HepG2 (cell line): ENCODE results near the gene TRAPPC1. TPM values are rescaled to one million over a fixed set of nuclear protein-coding genes. Genes with fewer than 3 reads are reported as not detected.
A peak's percentile ranks its signal among the peaks of the same experiment; 100 is the strongest.

ENCODE experiments used
- ADNP ChIP-seq: sonication (generic); formaldehyde crosslinking; IDR thresholded peaks from 2 replicates; pipeline ENCODE4 v1.4.0; 2020; ENCODE audit warnings: missing genetic modification reagents
- CHD4 ChIP-seq: fragments of 200-600 bp; sonication (generic); IDR thresholded peaks from 2 replicates; pipeline ENCODE4 v1.7.0; 2017; ENCODE audit warnings: mild to moderate bottlenecking, low read length, borderline replicate concordance
- FOXA3 ChIP-seq: IDR thresholded peaks from 2 replicates; pipeline ENCODE4 v1.6.1; 2016; ENCODE audit warnings: missing genetic modification reagents, missing compliant biosample characterization
- GFI1 ChIP-seq: sonication (generic); formaldehyde crosslinking; IDR thresholded peaks from 2 replicates; pipeline ENCODE4 v1.5.0; 2020; ENCODE audit warnings: missing genetic modification reagents, mild to moderate bottlenecking, borderline replicate concordance
- HNRNPK ChIP-seq: fragments of 200-400 bp; formaldehyde crosslinking; IDR thresholded peaks from 2 replicates; pipeline ENCODE4 v1.6.1; 2018; ENCODE audit warnings: low read length, low read depth, moderate library complexity, mild to moderate bottlenecking; ENCODE audit not compliant: poor library complexity, severe bottlenecking
- KDM1A ChIP-seq: IDR thresholded peaks from 2 replicates; pipeline ENCODE4 v1.6.1; 2016; ENCODE audit warnings: missing compliant biosample characterization
- MTF1 ChIP-seq: sonication (generic); formaldehyde crosslinking; IDR thresholded peaks from 2 replicates; pipeline ENCODE4 v1.5.0; 2020; ENCODE audit warnings: missing genetic modification reagents
- RCOR2 ChIP-seq: IDR thresholded peaks from 2 replicates; pipeline ENCODE4 v1.6.1; 2016; ENCODE audit warnings: missing biosample characterization, missing genetic modification reagents
- TARDBP ChIP-seq: sonication (generic); formaldehyde crosslinking; IDR thresholded peaks from 2 replicates; pipeline ENCODE4 v1.8.0; 2022; ENCODE audit warnings: mild to moderate bottlenecking, missing genetic modification reagents
- TBX3 ChIP-seq: fragments of 450-650 bp; IDR thresholded peaks from 2 replicates; pipeline ENCODE4 v1.6.1; 2017; ENCODE audit warnings: antibody characterized with exemption, mild to moderate bottlenecking, inconsistent platforms, borderline replicate concordance
- THAP11 ChIP-seq: IDR thresholded peaks from 2 replicates; pipeline ENCODE4 v1.6.1; 2016; ENCODE audit warnings: missing biosample characterization, missing genetic modification reagents
- XRCC5 ChIP-seq: fragments of 200-400 bp; formaldehyde crosslinking; optimal IDR thresholded peaks from 2 replicates; pipeline ENCODE3; 2017; ENCODE audit warnings: mild to moderate bottlenecking, low read length
- ZNF224 ChIP-seq: sonication (generic); formaldehyde crosslinking; IDR thresholded peaks from 2 replicates; pipeline ENCODE4 v1.5.0; 2020; ENCODE audit warnings: mild to moderate bottlenecking, missing genetic modification reagents
- ZNF432 ChIP-seq: sonication (generic); formaldehyde crosslinking; IDR thresholded peaks from 2 replicates; pipeline ENCODE4 v1.5.0; 2020; ENCODE audit warnings: missing genetic modification reagents, mild to moderate bottlenecking, borderline replicate concordance
- ZNF501 ChIP-seq: sonication (generic); formaldehyde crosslinking; IDR thresholded peaks from 2 replicates; pipeline ENCODE4 v1.5.1; 2020; ENCODE audit warnings: mild to moderate bottlenecking, moderate library complexity, missing genetic modification reagents
- ZNF737 ChIP-seq: sonication (generic); formaldehyde crosslinking; IDR thresholded peaks from 2 replicates; pipeline ENCODE4 v1.5.0; 2020; ENCODE audit warnings: missing genetic modification reagents, mild to moderate bottlenecking, borderline replicate concordance
- polyA plus RNA-seq, 8 experiments: library from polyadenylated mRNA; depleted of rRNA in 3 of 8; stranded (reverse) in 7 of 8; unstranded in 1 of 8; fragments of >200 nt; fragmentation: Illumina TruSeq in 4 of 8; extraction: Trizol in 4 of 8; gene quantifications; 2 replicates each; pipeline versions ENCODE4 v1.2.1 to v1.2.3, GENCODE V29; 2011 to 2016; ENCODE audit warnings: low read depth in 4 of 8, missing spikeins in 1 of 8, mixed read lengths in 1 of 8; ENCODE audit not compliant: insufficient read depth in 1 of 8
- total RNA-seq, 5 experiments: library from RNA; depleted of rRNA; stranded (reverse); fragments of >200 nt; fragmentation: Illumina TruSeq; extraction: Trizol; gene quantifications; 2 replicates each; pipeline ENCODE4 v1.2.3, GENCODE V29; 2016; ENCODE audit warnings: low read depth in 1 of 5
- TF ChIP-seq, protein P1 (sequence below): IDR thresholded peaks from 2 replicates; pipeline ENCODE4 v1.6.1; 2012; ENCODE audit warnings: inconsistent platforms
- TF ChIP-seq, protein P2 (sequence below): sonication (generic); formaldehyde crosslinking; IDR thresholded peaks from 2 replicates; pipeline ENCODE4 v1.4.0; 2020; ENCODE audit warnings: missing genetic modification reagents, borderline replicate concordance
- TF ChIP-seq, protein P3 (sequence below): sonication (generic); formaldehyde crosslinking; conservative IDR thresholded peaks from 2 replicates; pipeline ENCODE4 v1.4.0; 2020; ENCODE audit warnings: missing genetic modification reagents
- TF ChIP-seq, protein P4 (sequence below): sonication (generic); formaldehyde crosslinking; IDR thresholded peaks from 2 replicates; pipeline ENCODE4 v1.5.0; 2020; ENCODE audit warnings: missing genetic modification reagents
- TF ChIP-seq, protein P5 (sequence below): sonication (generic); formaldehyde crosslinking; IDR thresholded peaks from 2 replicates; pipeline ENCODE4 v1.8.0; 2022; ENCODE audit warnings: missing genetic modification reagents, low read depth, mild to moderate bottlenecking, borderline replicate concordance
- TF ChIP-seq, protein P6 (sequence below): sonication (generic); formaldehyde crosslinking; conservative IDR thresholded peaks from 2 replicates; pipeline ENCODE4 v1.4.0; 2020; ENCODE audit warnings: mild to moderate bottlenecking, missing genetic modification reagents, moderate library complexity

The TRAPPC1 gene
- total and polyA plus RNA-seq, 2 of the 13 experiments (the other 11 are each of a cell fraction or from before 2014, with no cell fraction given), result 28.1 to 44.9 TPM

DNA sequence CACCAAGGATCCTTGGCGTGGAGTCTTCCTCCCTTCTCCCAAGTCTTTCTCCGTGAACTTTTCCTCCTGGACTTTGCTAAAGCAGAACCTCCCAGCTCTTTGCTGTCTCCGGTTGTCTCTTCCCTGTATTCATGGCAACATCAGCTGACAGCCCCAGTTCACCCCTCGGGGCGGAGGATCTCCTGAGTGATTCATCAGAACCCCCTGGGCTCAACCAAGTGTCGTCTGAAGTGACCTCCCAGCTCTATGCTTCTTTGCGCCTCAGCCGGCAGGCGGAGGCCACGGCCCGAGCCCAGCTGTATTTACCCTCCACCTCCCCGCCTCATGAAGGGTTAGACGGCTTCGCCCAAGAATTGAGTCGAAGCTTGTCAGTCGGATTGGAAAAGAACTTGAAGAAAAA, 1.2 kb upstream of the TRAPPC1 start (continued):
- TF ChIP-seq ADNP (no peak), ZNF432 (no peak), ZNF501 (CRISPR knock-in tag) (no peak), GFI1 (CRISPR knock-in tag) (no peak), HNRNPK (no peak), CHD4 (no peak), TBX3 (no peak), FOXA3 (CRISPR knock-in tag) (peak; percentile 56; the same call in 1 of the 2 replicates), MTF1 (CRISPR knock-in tag) (no peak), TARDBP (CRISPR knock-in tag) (no peak), KDM1A (CRISPR knock-in tag) (no peak), RCOR2 (CRISPR knock-in tag) (no peak), THAP11 (CRISPR knock-in tag) (no peak), ZNF737 (CRISPR knock-in tag) (no peak), ZNF224 (CRISPR knock-in tag) (no peak), XRCC5 (peak; percentile 62)
- TF ChIP-seq, protein P1, sequence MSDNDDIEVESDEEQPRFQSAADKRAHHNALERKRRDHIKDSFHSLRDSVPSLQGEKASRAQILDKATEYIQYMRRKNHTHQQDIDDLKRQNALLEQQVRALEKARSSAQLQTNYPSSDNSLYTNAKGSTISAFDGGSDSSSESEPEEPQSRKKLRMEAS, result peak; percentile 65
- TF ChIP-seq, protein P2, sequence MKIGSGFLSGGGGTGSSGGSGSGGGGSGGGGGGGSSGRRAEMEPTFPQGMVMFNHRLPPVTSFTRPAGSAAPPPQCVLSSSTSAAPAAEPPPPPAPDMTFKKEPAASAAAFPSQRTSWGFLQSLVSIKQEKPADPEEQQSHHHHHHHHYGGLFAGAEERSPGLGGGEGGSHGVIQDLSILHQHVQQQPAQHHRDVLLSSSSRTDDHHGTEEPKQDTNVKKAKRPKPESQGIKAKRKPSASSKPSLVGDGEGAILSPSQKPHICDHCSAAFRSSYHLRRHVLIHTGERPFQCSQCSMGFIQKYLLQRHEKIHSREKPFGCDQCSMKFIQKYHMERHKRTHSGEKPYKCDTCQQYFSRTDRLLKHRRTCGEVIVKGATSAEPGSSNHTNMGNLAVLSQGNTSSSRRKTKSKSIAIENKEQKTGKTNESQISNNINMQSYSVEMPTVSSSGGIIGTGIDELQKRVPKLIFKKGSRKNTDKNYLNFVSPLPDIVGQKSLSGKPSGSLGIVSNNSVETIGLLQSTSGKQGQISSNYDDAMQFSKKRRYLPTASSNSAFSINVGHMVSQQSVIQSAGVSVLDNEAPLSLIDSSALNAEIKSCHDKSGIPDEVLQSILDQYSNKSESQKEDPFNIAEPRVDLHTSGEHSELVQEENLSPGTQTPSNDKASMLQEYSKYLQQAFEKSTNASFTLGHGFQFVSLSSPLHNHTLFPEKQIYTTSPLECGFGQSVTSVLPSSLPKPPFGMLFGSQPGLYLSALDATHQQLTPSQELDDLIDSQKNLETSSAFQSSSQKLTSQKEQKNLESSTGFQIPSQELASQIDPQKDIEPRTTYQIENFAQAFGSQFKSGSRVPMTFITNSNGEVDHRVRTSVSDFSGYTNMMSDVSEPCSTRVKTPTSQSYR, result no peak
- TF ChIP-seq, protein P3, sequence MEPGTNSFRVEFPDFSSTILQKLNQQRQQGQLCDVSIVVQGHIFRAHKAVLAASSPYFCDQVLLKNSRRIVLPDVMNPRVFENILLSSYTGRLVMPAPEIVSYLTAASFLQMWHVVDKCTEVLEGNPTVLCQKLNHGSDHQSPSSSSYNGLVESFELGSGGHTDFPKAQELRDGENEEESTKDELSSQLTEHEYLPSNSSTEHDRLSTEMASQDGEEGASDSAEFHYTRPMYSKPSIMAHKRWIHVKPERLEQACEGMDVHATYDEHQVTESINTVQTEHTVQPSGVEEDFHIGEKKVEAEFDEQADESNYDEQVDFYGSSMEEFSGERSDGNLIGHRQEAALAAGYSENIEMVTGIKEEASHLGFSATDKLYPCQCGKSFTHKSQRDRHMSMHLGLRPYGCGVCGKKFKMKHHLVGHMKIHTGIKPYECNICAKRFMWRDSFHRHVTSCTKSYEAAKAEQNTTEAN (CRISPR knock-in tag), result no peak
- TF ChIP-seq, protein P4, sequence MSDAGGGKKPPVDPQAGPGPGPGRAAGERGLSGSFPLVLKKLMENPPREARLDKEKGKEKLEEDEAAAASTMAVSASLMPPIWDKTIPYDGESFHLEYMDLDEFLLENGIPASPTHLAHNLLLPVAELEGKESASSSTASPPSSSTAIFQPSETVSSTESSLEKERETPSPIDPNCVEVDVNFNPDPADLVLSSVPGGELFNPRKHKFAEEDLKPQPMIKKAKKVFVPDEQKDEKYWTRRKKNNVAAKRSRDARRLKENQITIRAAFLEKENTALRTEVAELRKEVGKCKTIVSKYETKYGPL (CRISPR knock-in tag), result no peak
- TF ChIP-seq, protein P5, sequence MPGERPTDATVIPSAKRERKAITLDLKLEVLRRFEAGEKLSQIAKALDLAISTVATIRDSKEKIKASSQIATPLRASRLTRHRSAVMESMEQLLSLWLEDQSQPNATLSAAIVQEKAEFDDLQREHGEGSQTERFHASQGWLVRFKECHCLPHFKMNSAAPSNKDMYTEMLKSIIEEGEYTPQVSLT (CRISPR knock-in tag), result no peak
- TF ChIP-seq, protein P6, sequence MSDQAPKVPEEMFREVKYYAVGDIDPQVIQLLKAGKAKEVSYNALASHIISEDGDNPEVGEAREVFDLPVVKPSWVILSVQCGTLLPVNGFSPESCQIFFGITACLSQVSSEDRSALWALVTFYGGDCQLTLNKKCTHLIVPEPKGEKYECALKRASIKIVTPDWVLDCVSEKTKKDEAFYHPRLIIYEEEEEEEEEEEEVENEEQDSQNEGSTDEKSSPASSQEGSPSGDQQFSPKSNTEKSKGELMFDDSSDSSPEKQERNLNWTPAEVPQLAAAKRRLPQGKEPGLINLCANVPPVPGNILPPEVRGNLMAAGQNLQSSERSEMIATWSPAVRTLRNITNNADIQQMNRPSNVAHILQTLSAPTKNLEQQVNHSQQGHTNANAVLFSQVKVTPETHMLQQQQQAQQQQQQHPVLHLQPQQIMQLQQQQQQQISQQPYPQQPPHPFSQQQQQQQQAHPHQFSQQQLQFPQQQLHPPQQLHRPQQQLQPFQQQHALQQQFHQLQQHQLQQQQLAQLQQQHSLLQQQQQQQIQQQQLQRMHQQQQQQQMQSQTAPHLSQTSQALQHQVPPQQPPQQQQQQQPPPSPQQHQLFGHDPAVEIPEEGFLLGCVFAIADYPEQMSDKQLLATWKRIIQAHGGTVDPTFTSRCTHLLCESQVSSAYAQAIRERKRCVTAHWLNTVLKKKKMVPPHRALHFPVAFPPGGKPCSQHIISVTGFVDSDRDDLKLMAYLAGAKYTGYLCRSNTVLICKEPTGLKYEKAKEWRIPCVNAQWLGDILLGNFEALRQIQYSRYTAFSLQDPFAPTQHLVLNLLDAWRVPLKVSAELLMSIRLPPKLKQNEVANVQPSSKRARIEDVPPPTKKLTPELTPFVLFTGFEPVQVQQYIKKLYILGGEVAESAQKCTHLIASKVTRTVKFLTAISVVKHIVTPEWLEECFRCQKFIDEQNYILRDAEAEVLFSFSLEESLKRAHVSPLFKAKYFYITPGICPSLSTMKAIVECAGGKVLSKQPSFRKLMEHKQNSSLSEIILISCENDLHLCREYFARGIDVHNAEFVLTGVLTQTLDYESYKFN (CRISPR knock-in tag), result no peak
